OCI-LY7 (cell line): ENCODE measurements around the gene SRGAP3.

Experiments used
- EZH2phosphoT487 ChIP-seq: fragments of 200-600 bp; sonication (generic); IDR thresholded peaks from 2 replicates; pipeline ENCODE4 v1.6.1; 2018; ENCODE audit warnings: low read depth, borderline replicate concordance, mild to moderate bottlenecking, mixed run types, antibody characterized with exemption, low read length, moderate library complexity, mixed read lengths
- TF ChIP-seq, protein P1 (sequence below): fragments of 200-600 bp; sonication (generic); conservative IDR thresholded peaks from 2 replicates; pipeline ENCODE4 v1.5.1; 2014; ENCODE audit warnings: mild to moderate bottlenecking, antibody characterized with exemption, low read length, moderate library complexity, mixed read lengths

DNA sequence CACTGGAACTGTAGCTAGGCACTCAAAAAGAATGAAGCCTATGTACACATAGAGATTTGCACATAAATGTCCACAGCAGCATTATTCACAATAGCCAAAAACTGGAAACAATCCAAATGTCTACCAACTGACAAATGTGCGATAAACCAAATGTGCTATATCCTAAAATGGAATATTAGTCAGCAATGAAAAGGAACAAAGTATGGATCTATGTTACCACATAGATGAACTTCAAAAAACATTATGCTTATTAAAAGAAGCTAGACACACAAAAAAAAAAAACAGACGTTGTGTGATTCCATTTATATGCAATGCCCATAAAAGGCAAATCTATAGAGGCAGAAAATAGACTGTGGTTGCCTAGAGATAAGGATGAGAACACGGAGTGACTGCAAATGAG lies 39.7 kb downstream of the SRGAP3 start:
- TF ChIP-seq EZH2phosphoT487: no peak
- TF ChIP-seq, protein P1, sequence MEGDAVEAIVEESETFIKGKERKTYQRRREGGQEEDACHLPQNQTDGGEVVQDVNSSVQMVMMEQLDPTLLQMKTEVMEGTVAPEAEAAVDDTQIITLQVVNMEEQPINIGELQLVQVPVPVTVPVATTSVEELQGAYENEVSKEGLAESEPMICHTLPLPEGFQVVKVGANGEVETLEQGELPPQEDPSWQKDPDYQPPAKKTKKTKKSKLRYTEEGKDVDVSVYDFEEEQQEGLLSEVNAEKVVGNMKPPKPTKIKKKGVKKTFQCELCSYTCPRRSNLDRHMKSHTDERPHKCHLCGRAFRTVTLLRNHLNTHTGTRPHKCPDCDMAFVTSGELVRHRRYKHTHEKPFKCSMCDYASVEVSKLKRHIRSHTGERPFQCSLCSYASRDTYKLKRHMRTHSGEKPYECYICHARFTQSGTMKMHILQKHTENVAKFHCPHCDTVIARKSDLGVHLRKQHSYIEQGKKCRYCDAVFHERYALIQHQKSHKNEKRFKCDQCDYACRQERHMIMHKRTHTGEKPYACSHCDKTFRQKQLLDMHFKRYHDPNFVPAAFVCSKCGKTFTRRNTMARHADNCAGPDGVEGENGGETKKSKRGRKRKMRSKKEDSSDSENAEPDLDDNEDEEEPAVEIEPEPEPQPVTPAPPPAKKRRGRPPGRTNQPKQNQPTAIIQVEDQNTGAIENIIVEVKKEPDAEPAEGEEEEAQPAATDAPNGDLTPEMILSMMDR: no peak
